Kidney epithelial cell (primary cell): ENCODE data around the gene XBP1. TPM values are rescaled to one million over a fixed set of nuclear protein-coding genes. Genes with fewer than 3 reads are reported as not detected.
A peak's percentile ranks its signal among the peaks of the same experiment; 100 is the strongest.
"Not testable (repeated sequence)": the region's sequence is repeated elsewhere in the genome, so short reads cannot be mapped to it uniquely, and the experiment has no call there.

Experiments
- DNase-seq: peaks from one replicate; pipeline ENCODE4 v3.0.0-alpha.2; 2010; ENCODE audit warnings: low read depth
- H3K27me3 ChIP-seq: 2 replicates; pipeline ENCODE4 v1.6.0; 2011; ENCODE audit warnings: low read length; ENCODE audit not compliant: control insufficient read depth, insufficient read depth
- H3K36me3 ChIP-seq: 2 replicates; pipeline ENCODE4 v1.5.1; 2011; ENCODE audit warnings: low read length; ENCODE audit not compliant: control insufficient read depth, insufficient read depth
- H3K4me3 ChIP-seq: 2 replicates; pipeline ENCODE4 v1.5.1; 2011; ENCODE audit warnings: low read depth, mild to moderate bottlenecking, control low read depth, low read length
- total RNA-seq: library from RNA; depleted of rRNA; stranded (reverse); fragments of >200 nt; gene quantifications from 2 replicates; pipeline ENCODE4 v1.2.3, GENCODE V29; 2015
- TF ChIP-seq, protein P1 (sequence below): IDR thresholded peaks from 2 replicates; pipeline ENCODE4 v1.5.1; 2011; ENCODE audit warnings: mild to moderate bottlenecking, moderate library complexity, low read length, control low read depth, inconsistent platforms; ENCODE audit not compliant: insufficient read depth, poor library complexity, severe bottlenecking

The XBP1 gene
- total RNA-seq, 1 donor from 2014 or later = 291 TPM

DNA sequence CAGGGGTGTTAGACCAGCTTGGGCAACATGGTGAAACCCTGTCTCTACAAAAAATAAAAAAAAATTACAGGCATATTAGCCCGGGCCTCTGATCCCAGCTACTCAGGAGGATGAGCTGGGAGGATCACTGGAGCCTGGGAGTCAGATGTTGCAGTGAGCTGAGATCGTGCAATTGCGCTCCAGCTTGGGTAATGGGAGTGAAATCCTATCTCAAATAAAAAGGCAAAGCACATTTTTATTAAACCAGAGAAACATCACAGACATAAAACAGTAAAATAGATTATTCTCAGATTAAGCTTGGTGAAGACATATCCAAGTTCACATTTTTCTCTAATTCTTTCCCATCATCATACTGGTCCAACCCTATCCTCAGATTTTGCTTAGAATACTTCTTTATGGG, 30.1 kb upstream of the XBP1 start:
- TF ChIP-seq, protein P1, sequence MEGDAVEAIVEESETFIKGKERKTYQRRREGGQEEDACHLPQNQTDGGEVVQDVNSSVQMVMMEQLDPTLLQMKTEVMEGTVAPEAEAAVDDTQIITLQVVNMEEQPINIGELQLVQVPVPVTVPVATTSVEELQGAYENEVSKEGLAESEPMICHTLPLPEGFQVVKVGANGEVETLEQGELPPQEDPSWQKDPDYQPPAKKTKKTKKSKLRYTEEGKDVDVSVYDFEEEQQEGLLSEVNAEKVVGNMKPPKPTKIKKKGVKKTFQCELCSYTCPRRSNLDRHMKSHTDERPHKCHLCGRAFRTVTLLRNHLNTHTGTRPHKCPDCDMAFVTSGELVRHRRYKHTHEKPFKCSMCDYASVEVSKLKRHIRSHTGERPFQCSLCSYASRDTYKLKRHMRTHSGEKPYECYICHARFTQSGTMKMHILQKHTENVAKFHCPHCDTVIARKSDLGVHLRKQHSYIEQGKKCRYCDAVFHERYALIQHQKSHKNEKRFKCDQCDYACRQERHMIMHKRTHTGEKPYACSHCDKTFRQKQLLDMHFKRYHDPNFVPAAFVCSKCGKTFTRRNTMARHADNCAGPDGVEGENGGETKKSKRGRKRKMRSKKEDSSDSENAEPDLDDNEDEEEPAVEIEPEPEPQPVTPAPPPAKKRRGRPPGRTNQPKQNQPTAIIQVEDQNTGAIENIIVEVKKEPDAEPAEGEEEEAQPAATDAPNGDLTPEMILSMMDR = no peak
- no peak for DNase-seq
- no peaks in the 10 kb centered on the region for H3K36me3 ChIP-seq
- H3K27me3 ChIP-seq = no peaks in the 10 kb centered on the region
- H3K4me3 ChIP-seq = no peak overlapping the region

GRCh38 chr22:28829358-28830181, 29.2 kb upstream of the XBP1 start:
- Histone ChIP-seq H3K27me3 (no peaks in the 10 kb centered on the region), H3K36me3 (no peaks in the 10 kb centered on the region), H3K4me3 (no peak overlapping the region)
- TF ChIP-seq, protein P1 = peak; percentile 93
- DNase-seq = peak; percentile 18

DNA sequence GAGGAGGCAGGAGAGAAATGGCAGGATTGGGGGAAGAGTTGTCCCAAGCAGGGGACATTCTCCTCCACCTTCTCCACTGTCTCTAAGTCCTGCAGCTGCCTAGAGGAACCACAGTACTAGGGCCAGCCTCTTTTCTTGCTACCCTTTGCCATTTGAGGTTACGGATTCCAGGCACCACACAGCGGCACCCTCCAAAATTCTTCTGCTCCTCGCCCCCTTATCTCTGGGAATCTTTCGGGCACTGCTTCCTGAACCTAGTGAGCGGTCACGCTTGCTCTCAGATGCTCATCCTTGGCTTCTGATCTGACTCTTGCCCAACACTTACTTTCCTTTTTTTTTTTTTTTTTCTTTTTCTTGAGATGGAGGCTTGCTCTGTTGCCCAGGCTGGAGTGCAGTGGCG, 26.6 kb upstream of the XBP1 start:
- no peaks in the 10 kb centered on the region for H3K27me3 ChIP-seq
- TF ChIP-seq, protein P1 = no peak
- no peak overlapping the region for H3K4me3 ChIP-seq
- H3K36me3 ChIP-seq = no peaks in the 10 kb centered on the region
- DNase-seq = no peak

DNA sequence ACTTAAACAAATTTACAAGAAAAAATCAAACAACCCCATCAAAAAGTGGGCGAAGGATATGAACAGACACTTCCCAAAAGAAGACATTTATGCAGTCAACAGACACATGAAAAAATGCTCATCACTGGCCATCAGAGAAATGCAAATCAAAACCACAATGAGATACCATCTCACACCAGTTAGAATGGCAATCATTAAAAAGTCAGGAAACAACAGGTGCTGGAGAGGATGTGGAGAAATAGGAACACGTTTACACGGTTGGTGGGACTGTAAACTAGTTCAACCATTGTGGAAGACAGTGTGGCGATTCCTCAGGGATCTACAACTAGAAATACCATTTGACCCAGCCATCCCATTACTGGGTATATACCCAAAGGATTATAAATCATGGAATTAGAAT, 26.1 kb upstream of the XBP1 start:
- not testable (repeated sequence) for DNase-seq, H3K4me3 ChIP-seq, H3K27me3 ChIP-seq, H3K36me3 ChIP-seq

- not testable (repeated sequence) for H3K4me3 ChIP-seq, H3K27me3 ChIP-seq, DNase-seq, H3K36me3 ChIP-seq
These were observed 24.1 kb upstream of the XBP1 start for GRCh38 chr22:28824455-28824854.

DNA sequence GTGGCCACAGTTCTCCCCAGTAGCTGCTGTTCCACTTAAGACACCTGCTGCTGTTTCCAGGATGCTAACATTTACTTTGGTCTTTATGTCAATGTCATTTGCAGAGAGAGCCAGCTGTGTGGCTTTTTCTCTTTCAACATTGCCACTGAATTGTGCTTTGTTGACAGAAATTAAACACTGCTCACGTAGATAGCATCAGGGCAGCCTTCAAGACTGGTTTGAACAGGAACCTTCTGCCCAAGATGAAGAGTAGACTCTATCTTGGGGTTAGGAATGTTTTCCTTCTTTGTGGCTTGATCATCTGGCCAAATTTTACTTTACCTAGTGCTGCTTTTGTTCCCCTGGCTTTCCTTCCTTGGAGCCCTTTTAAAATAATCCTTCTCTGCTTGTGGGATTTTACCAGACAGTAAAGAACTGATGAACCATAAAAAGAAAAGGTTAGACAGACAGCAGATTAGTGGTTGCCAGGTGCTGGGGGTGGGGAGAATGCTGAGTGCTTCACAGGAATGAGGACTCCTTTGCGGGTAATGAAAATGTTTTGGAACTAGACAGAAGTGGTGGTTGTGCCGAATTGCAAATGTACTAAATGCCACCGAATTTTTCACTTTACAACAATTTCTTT, 22.7 kb upstream of the XBP1 start:
- Histone ChIP-seq H3K27me3 (no peaks in the 10 kb centered on the region), H3K4me3 (no peak overlapping the region), H3K36me3 (no peaks in the 10 kb centered on the region)
- TF ChIP-seq, protein P1 = no peak
- no peak for DNase-seq
